A673 (cell line): ENCODE data around the gene LRP1B. TPM values are rescaled to one million over a fixed set of nuclear protein-coding genes. Genes with fewer than 3 reads are reported as not detected.
A peak's percentile ranks its signal among the peaks of the same experiment; 100 is the strongest.

ENCODE experiments used
- BruUV-seq: library from RNA; stranded (reverse); fragments of 400-500 nt; replicated peaks from 2 replicates; lab custom pipeline; 2021; lab: Mats Ljungman, UMichigan
- CTCF ChIA-PET: fragments of 300-600 bp; sonication (Branson Sonifier 250); formaldehyde crosslinking; loops from one replicate; lab custom pipeline; 2022; ENCODE audit warnings: antibody characterized with exemption; lab: Charles Lee
- POLR2A ChIA-PET: fragments of 300-600 bp; sonication (Branson Sonifier 250); formaldehyde crosslinking; loops from one replicate; lab custom pipeline; 2022; ENCODE audit warnings: antibody characterized with exemption; ENCODE audit not compliant: low non-redundant PET; lab: Charles Lee
- DNase-seq: peaks from one replicate; pipeline ENCODE4 v3.0.0-alpha.2; 2015; ENCODE audit warnings: low spot score
- H3K27ac ChIP-seq: fragments of 200-600 bp; sonication (generic); 2 replicates; pipeline ENCODE4 v1.5.1; 2016; ENCODE audit warnings: mixed run types, low read depth, mild to moderate bottlenecking, mixed read lengths, antibody characterized with exemption, low read length; ENCODE audit not compliant: poor library complexity, severe bottlenecking
- H3K27me3 ChIP-seq: fragments of 200-600 bp; sonication (generic); replicated peaks from 2 replicates; pipeline ENCODE4 v1.6.1; 2017; ENCODE audit warnings: mixed run types, low read depth, mild to moderate bottlenecking, mixed read lengths, antibody characterized with exemption, low read length; ENCODE audit not compliant: insufficient read depth, poor library complexity
- H3K36me3 ChIP-seq: fragments of 200-600 bp; sonication (generic); 2 replicates; pipeline ENCODE4 v1.6.1; 2016; ENCODE audit warnings: mixed run types, mild to moderate bottlenecking, mixed read lengths, antibody characterized with exemption, low read length; ENCODE audit not compliant: insufficient read depth, poor library complexity, severe bottlenecking
- H3K4me1 ChIP-seq: fragments of 200-600 bp; sonication (generic); 2 replicates; pipeline ENCODE4 v1.6.1; 2017; ENCODE audit warnings: mixed run types, mild to moderate bottlenecking, mixed read lengths, antibody characterized with exemption, low read length; ENCODE audit not compliant: insufficient read depth, poor library complexity, severe bottlenecking
- H3K4me3 ChIP-seq: fragments of 200-600 bp; sonication (generic); 2 replicates; pipeline ENCODE4 v1.5.1; 2016; ENCODE audit warnings: low read depth, mixed run types, mild to moderate bottlenecking, mixed read lengths, low read length; ENCODE audit not compliant: poor library complexity, severe bottlenecking
- H3K9me3 ChIP-seq: fragments of 200-600 bp; sonication (generic); 2 replicates; pipeline ENCODE4 v1.6.1; 2016; ENCODE audit warnings: mixed run types, low read depth, mild to moderate bottlenecking, mixed read lengths, antibody characterized with exemption, low read length; ENCODE audit not compliant: poor library complexity, severe bottlenecking
- CTCF ChIP-seq: fragments of 300-800, 200-600 bp; sonication (generic); conservative IDR thresholded peaks from 2 replicates; pipeline ENCODE4 v1.5.1; 2017; ENCODE audit warnings: low read depth, mild to moderate bottlenecking, antibody characterized with exemption, low read length, moderate library complexity, mixed read lengths
- EZH2 ChIP-seq: fragments of 200-600 bp; sonication (generic); IDR thresholded peaks from 2 replicates; pipeline ENCODE4 v1.6.1; 2017; ENCODE audit warnings: borderline replicate concordance, low read depth, mild to moderate bottlenecking, mixed read lengths, antibody characterized with exemption, low read length; ENCODE audit not compliant: poor library complexity, severe bottlenecking
- intact Hi-C: fragments of 100-400 bp; cut with micrococcal nuclease; formaldehyde crosslinking; loops from one replicate; pipeline ENCODE4 v1.10.0; 2022; ENCODE audit not compliant: unreplicated experiment
- total RNA-seq: library from RNA; stranded (reverse); gene quantifications from 2 replicates; pipeline ENCODE4 v1.2.3, GENCODE V29; 2021

The LRP1B gene
- total RNA-seq, 1 experiment from 2014 or later: 9.9 TPM

- no peaks in the 10 kb centered on the region for H3K36me3 ChIP-seq
- peak overlapping the region; percentile 75 for H3K27ac ChIP-seq
- H3K4me1 ChIP-seq: peaks cover 35% of the 10 kb centered on the region
- no TSS peak for BruUV-seq
- no peak for TF ChIP-seq EZH2
- no peak for TF ChIP-seq CTCF
- H3K27me3 ChIP-seq: no peaks in the 10 kb centered on the region
- H3K9me3 ChIP-seq: no peaks in the 10 kb centered on the region
- ChIA-PET CTCF (no interaction called here), POLR2A (interaction anchor here (0.6 to 0.7 kb wide), 2 partner anchors 19 to 434 kb away, joined by 3 read pairs; no protein-coding TSS in a partner anchor)
- H3K4me3 ChIP-seq: no peak overlapping the region
- intact Hi-C loops: no loop called here
- DNase-seq: peak; percentile 65
These were observed 529.2 kb downstream of the LRP1B start for GRCh38 chr2:141601511-141602152.

- Histone ChIP-seq H3K4me3 (no peak overlapping the region), H3K36me3 (no peaks in the 10 kb centered on the region), H3K27ac (no peak overlapping the region), H3K9me3 (peaks cover 1% of the 10 kb centered on the region), H3K4me1 (peaks cover 35% of the 10 kb centered on the region), H3K27me3 (no peaks in the 10 kb centered on the region)
- POLR2A ChIA-PET: no interaction called here
- BruUV-seq: no TSS peak
- intact Hi-C loops: no loop called here
- CTCF ChIA-PET: no interaction called here
- DNase-seq: no peak
- TF ChIP-seq EZH2: no peak
- no peak for TF ChIP-seq CTCF
These were observed 531.1 kb downstream of the LRP1B start for GRCh38 chr2:141599721-141600120.

GRCh38 chr2:141598982-141599381 is 531.8 kb downstream of the LRP1B start:
- TF ChIP-seq CTCF (no peak), EZH2 (no peak)
- intact Hi-C loops: no loop called here
- BruUV-seq: no TSS peak
- CTCF ChIA-PET: no interaction called here
- POLR2A ChIA-PET: no interaction called here
- H3K27ac ChIP-seq: no peak overlapping the region
- H3K4me1 ChIP-seq: peaks cover 32% of the 10 kb centered on the region
- H3K27me3 ChIP-seq: no peaks in the 10 kb centered on the region
- DNase-seq: no peak
- peaks cover 3% of the 10 kb centered on the region for H3K9me3 ChIP-seq
- H3K36me3 ChIP-seq: no peaks in the 10 kb centered on the region
- H3K4me3 ChIP-seq: no peak overlapping the region
